ENCODE results near the gene METTL23. TPM values are rescaled to one million over a fixed set of nuclear protein-coding genes. Genes with fewer than 3 reads are reported as not detected.
"Not testable (repeated sequence)": the region's sequence is repeated elsewhere in the genome, so short reads cannot be mapped to it uniquely, and the experiment has no call there.

Gene METTL23
- total RNA-seq, 3 donors from 2014 or later (not counting 1 experiment from before 2014, with no cell fraction given), result 31.9 to 57.7 (median 34.2) TPM

GRCh38 chr17:76721463-76721862 lies 5.2 kb upstream of the METTL23 start:
- Histone ChIP-seq H3K4me1 (ENCODE audit: control insufficient read depth, insufficient read depth, low read length) (peaks cover 31% of the 10 kb centered on the region), H3K27ac (ENCODE audit: low read length) (no peak overlapping the region), H3K4me3 (ENCODE audit: low read length) (no peak overlapping the region), H3K9me3 (ENCODE audit: control insufficient read depth, insufficient read depth, low read length) (no peaks in the 10 kb centered on the region), H3K36me3 (ENCODE audit: control insufficient read depth, insufficient read depth, low read length) (peaks cover 65% of the 10 kb centered on the region), H3K27me3 (ENCODE audit: control insufficient read depth, insufficient read depth, low read length) (no peaks in the 10 kb centered on the region)
- Mint-ChIP-seq H3K36me3 (peaks cover 21% of the 10 kb centered on the region), H3K4me3 (peak overlapping the region; percentile 51), H3K4me1 (peaks cover 28 to 31% of the 10 kb centered on the region in 2 donors), H3K27me3 (ENCODE audit: low read depth in 2 of 2) (no peaks in the 10 kb centered on the region), H3K27ac (peak overlapping the region; percentile 44 to 81), H3K9me3 (no peaks in the 10 kb centered on the region)
- DNase-seq (no peak), ATAC-seq (no peak)
- WGBS (ENCODE audit: insufficient coverage), result 91% methylated on average over 10 of the region's 10 CpGs
- TF ChIP-seq CTCF (IDR thresholded peaks at IDR 0.05), result no peak
- intact Hi-C loops (cut with micrococcal nuclease), result no loop called here

GRCh38 chr17:76722279-76722678 lies 4.4 kb upstream of the METTL23 start:
- Mint-ChIP-seq H3K27ac (peak overlapping the region; percentile 44 to 81), H3K9me3 (no peaks in the 10 kb centered on the region), H3K36me3 (peaks cover 18% of the 10 kb centered on the region), H3K4me1 (peaks cover 28 to 29% of the 10 kb centered on the region in 2 donors), H3K27me3 (ENCODE audit: low read depth in 2 of 2) (no peaks in the 10 kb centered on the region), H3K4me3 (no peak overlapping the region)
- Histone ChIP-seq H3K4me1 (ENCODE audit: control insufficient read depth, insufficient read depth, low read length) (peaks cover 27% of the 10 kb centered on the region), H3K27ac (ENCODE audit: low read length) (no peak overlapping the region), H3K36me3 (ENCODE audit: control insufficient read depth, insufficient read depth, low read length) (peaks cover 57% of the 10 kb centered on the region), H3K4me3 (ENCODE audit: low read length) (no peak overlapping the region), H3K27me3 (ENCODE audit: control insufficient read depth, insufficient read depth, low read length) (no peaks in the 10 kb centered on the region), H3K9me3 (ENCODE audit: control insufficient read depth, insufficient read depth, low read length) (no peaks in the 10 kb centered on the region)
- TF ChIP-seq CTCF (IDR thresholded peaks at IDR 0.05), result no peak
- intact Hi-C loops (cut with micrococcal nuclease), result no loop called here
- DNase-seq, result no peak
- no peak for ATAC-seq
- WGBS (ENCODE audit: insufficient coverage), result 96% methylated on average over 8 of the region's 8 CpGs

- H3K9me3 Mint-ChIP-seq; intact Hi-C loops (cut with micrococcal nuclease); ATAC-seq; H3K4me3 ChIP-seq (ENCODE audit: low read length); H3K9me3 ChIP-seq (ENCODE audit: control insufficient read depth, insufficient read depth, low read length); H3K27ac ChIP-seq (ENCODE audit: low read length); DNase-seq; H3K27me3 ChIP-seq (ENCODE audit: control insufficient read depth, insufficient read depth, low read length); H3K27me3 Mint-ChIP-seq (ENCODE audit: low read depth in 2 of 2): not testable (repeated sequence)
- Histone ChIP-seq H3K36me3 (ENCODE audit: control insufficient read depth, insufficient read depth, low read length) (peaks cover 52% of the 10 kb centered on the region), H3K4me1 (ENCODE audit: control insufficient read depth, insufficient read depth, low read length) (peaks cover 34% of the 10 kb centered on the region)
- H3K4me1 Mint-ChIP-seq, result peaks cover 35 to 36% of the 10 kb centered on the region in 2 donors
- WGBS (ENCODE audit: insufficient coverage), result 97% methylated on average over 8 of the region's 8 CpGs
- peak overlapping the region; percentile 9 for H3K4me3 Mint-ChIP-seq
- H3K36me3 Mint-ChIP-seq, result peaks cover 18% of the 10 kb centered on the region
- H3K27ac Mint-ChIP-seq, result peak overlapping the region in 1 of 2 donors; percentile 31
Measured at GRCh38 chr17:76722977-76723376, 3.7 kb upstream of the METTL23 start.

- Mint-ChIP-seq H3K27me3 (ENCODE audit: low read depth in 2 of 2) (no peaks in the 10 kb centered on the region), H3K9me3 (no peaks in the 10 kb centered on the region), H3K4me3 (no peak overlapping the region), H3K27ac (peak overlapping the region in 1 of 2 donors; percentile 31), H3K36me3 (peaks cover 18% of the 10 kb centered on the region), H3K4me1 (peaks cover 36% of the 10 kb centered on the region in 2 donors)
- intact Hi-C loops (cut with micrococcal nuclease), result no loop called here
- H3K36me3 ChIP-seq (ENCODE audit: control insufficient read depth, insufficient read depth, low read length), result peaks cover 44% of the 10 kb centered on the region
- WGBS (ENCODE audit: insufficient coverage), result 98% methylated on average over 9 of the region's 9 CpGs
- H3K4me3 ChIP-seq (ENCODE audit: low read length), result no peak overlapping the region
- H3K27me3 ChIP-seq (ENCODE audit: control insufficient read depth, insufficient read depth, low read length), result no peaks in the 10 kb centered on the region
- no peak overlapping the region for H3K27ac ChIP-seq (ENCODE audit: low read length)
- DNase-seq (no peak), ATAC-seq (no peak)
- H3K4me1 ChIP-seq (ENCODE audit: control insufficient read depth, insufficient read depth, low read length), result peaks cover 41% of the 10 kb centered on the region
- TF ChIP-seq CTCF (IDR thresholded peaks at IDR 0.05), result no peak
- no peaks in the 10 kb centered on the region for H3K9me3 ChIP-seq (ENCODE audit: control insufficient read depth, insufficient read depth, low read length)
Measured at GRCh38 chr17:76723812-76724211, 2.8 kb upstream of the METTL23 start.

Data from natural killer cell (primary cell).